ENCODE data around the gene SCNN1A. TPM values are rescaled to one million over a fixed set of nuclear protein-coding genes. Genes with fewer than 3 reads are reported as not detected.

SCNN1A gene
- total and polyA plus RNA-seq, 12 donors, result 0.11 to 38.0 (median 12.3) TPM

- intact Hi-C loops (cut with DNase I), result no loop called here
- WGBS, 4 donors, result 70 to 83% (median 79%) methylated on average over 4 to 5 of the region's 5 CpGs
These were observed 23.7 kb downstream of the SCNN1A start for GRCh38 chr12:6351622-6352021.

GRCh38 chr12:6347367-6348338 is 27.7 kb downstream of the SCNN1A start:
- Histone ChIP-seq H3K27ac (peak overlapping the region; percentile 1 to 90 (median 35)), H3K27me3 (no peaks in the 10 kb centered on the region), H3K9me3 (replicated peaks in 1 of 3) (no peaks in the 10 kb centered on the region), H3K4me3 (peak overlapping the region in 1 of 4 donors; percentile 23), H3K4me1 (replicated peaks in 1 of 2) (peaks cover 23 to 51% of the 10 kb centered on the region in 2 donors), H3K36me3 (replicated peaks in 1 of 2) (no peaks in the 10 kb centered on the region)
- peak in 6 of 7 donors; percentile 63 to 84 (median 74) for DNase-seq
- intact Hi-C loops (cut with DNase I), result no loop called here
- WGBS, 4 donors, result 58 to 73% (median 65%) methylated on average over 17 to 19 of the region's 19 CpGs
- TF ChIP-seq POLR2A (IDR thresholded peaks at IDR 0.05) (peak in 1 of 2 donors; percentile 26), CTCF (IDR thresholded peaks at IDR 0.05) (no peak)

More at GRCh38 chr12:6351622-6352021, 23.7 kb downstream of the SCNN1A start:
- Histone ChIP-seq H3K9me3 (replicated peaks in 1 of 3) (no peaks in the 10 kb centered on the region), H3K36me3 (replicated peaks in 1 of 2) (no peaks in the 10 kb centered on the region), H3K4me1 (replicated peaks in 1 of 2) (peaks cover 8 to 27% of the 10 kb centered on the region in 2 donors), H3K27me3 (no peaks in the 10 kb centered on the region), H3K4me3 (no peak overlapping the region), H3K27ac (peak overlapping the region in 1 of 5 donors; percentile 63)
- DNase-seq, result no peak
- TF ChIP-seq POLR2A (IDR thresholded peaks at IDR 0.05) (no peak), CTCF (IDR thresholded peaks at IDR 0.05) (no peak)

GRCh38 chr12:6346942-6347341 is 28.4 kb downstream of the SCNN1A start:
- Histone ChIP-seq H3K27me3 (no peaks in the 10 kb centered on the region), H3K36me3 (replicated peaks in 1 of 2) (no peaks in the 10 kb centered on the region), H3K4me1 (replicated peaks in 1 of 2) (peaks cover 29 to 54% of the 10 kb centered on the region in 2 donors), H3K9me3 (replicated peaks in 1 of 3) (no peaks in the 10 kb centered on the region), H3K4me3 (no peak overlapping the region), H3K27ac (peak overlapping the region; percentile 1 to 90 (median 35))
- DNase-seq, result no peak
- intact Hi-C loops (cut with DNase I), result no loop called here
- TF ChIP-seq POLR2A (IDR thresholded peaks at IDR 0.05) (no peak), CTCF (IDR thresholded peaks at IDR 0.05) (no peak)
- WGBS, 4 donors, result 82 to 89% (median 86%) methylated on average over 8 of the region's 8 CpGs

GRCh38 chr12:6346235-6346832 is 29.0 kb downstream of the SCNN1A start:
- Histone ChIP-seq H3K9me3 (replicated peaks in 1 of 3) (no peaks in the 10 kb centered on the region), H3K4me3 (no peak overlapping the region), H3K36me3 (replicated peaks in 1 of 2) (no peaks in the 10 kb centered on the region), H3K4me1 (replicated peaks in 1 of 2) (peaks cover 29 to 54% of the 10 kb centered on the region in 2 donors), H3K27ac (peak overlapping the region in 3 of 5 donors; percentile 68 to 90 (median 79)), H3K27me3 (no peaks in the 10 kb centered on the region)
- intact Hi-C loops (cut with DNase I), result no loop called here
- TF ChIP-seq POLR2A (IDR thresholded peaks at IDR 0.05), result no peak
- no peak for TF ChIP-seq CTCF (IDR thresholded peaks at IDR 0.05)
- peak in 2 of 7 donors; percentile 24 for DNase-seq
- 81 to 100% (median 89%) methylated on average over 2 to 5 of the region's 5 CpGs for WGBS, 4 donors

Measured in adrenal gland (tissue), 12 donors.